ENCODE data around the gene ZNF649.
"Not testable (repeated sequence)": the region's sequence is repeated elsewhere in the genome, so short reads cannot be mapped to it uniquely, and the experiment has no call there.

Gene ZNF649

DNA sequence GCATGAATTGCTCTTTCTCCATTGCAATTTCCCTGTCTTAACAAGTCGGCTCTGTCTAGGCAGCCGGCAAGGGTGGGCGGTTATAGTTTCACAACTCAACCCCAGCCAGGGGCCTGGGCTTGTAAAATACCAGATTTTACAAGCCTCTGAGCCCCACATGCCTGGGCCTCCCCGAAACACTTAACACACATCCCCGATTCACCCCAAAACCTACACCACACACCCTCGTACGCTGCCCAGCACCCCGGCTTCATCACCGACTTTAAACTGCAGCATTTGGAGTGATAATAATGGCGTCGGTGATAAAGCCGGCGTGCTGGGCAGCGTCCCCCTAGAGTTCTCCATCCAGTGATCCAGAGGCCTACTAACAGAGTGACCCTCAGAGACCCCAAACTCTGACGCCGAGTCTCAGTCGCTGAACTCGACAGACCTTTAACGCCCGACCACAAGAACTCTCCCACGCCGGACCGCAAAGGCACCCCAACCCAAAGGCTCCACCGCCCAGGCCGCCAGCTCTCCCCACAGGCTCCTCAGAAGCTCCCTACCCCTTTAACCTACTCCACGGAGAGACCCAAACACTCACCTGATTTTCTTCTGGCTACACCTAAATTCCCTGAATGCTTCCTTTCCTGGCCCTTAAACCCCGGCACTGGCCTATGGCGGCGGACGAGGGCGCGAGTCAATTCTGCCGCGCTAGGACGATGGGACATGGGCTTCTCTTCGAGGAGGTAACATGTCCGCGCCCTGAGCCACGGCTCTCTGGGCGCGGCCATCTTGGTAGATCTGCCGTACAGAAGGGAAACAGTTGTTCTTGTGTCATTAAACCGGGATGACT is at the start of gene ZNF649:
Gene ZNF649 (minus strand): TSS at position 687 of the 835 bp plus-strand sequence. CDS start 4,910 bp downstream, outside the sequence.
- in situ Hi-C loops (cut with MboI; ENCODE audit: low sequenced_read_pairs) = no loop called here

DNA sequence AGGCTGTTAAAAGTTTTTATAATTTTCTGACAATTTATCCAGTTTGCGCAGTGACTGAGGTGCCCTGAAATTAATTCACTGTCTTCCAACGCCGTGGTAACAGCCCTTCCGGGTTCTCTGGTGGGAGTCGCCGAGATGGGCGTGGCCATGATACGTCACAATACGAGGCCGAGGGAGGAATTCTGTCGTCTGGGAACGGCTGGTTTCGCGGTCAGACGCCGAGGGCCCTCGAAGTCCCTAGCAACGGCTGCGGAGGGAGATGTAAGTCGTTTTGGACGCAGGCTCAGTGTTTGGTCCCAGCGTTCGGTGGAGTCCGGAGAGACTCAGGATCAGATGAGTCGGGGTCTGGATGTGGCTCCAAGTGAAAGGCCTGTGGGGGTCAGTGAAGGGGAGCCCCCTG is 44.2 kb upstream of the ZNF649 start:
- in situ Hi-C loops (cut with MboI; ENCODE audit: low sequenced_read_pairs) = no loop called here

DNA sequence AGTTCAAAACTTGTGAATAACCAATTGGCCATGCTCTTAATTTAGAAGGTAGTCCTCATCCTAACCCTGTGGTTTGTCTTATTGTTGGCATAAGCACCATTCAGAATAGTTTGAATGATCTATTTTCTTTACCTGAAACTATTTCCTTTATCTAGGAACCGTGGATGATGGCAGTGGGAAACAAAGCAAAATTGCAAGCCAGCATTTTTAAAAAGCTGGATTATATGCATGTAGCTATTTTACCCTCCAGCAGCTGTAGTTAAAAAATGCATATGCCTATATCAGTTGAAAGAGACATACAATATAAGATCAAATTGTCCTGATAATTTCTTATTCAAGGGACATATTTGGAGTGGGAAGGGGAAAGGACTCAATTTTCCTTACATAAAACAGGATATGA is 41.8 kb upstream of the ZNF649 start:
- in situ Hi-C loops (cut with MboI; ENCODE audit: low sequenced_read_pairs) = no loop called here

DNA sequence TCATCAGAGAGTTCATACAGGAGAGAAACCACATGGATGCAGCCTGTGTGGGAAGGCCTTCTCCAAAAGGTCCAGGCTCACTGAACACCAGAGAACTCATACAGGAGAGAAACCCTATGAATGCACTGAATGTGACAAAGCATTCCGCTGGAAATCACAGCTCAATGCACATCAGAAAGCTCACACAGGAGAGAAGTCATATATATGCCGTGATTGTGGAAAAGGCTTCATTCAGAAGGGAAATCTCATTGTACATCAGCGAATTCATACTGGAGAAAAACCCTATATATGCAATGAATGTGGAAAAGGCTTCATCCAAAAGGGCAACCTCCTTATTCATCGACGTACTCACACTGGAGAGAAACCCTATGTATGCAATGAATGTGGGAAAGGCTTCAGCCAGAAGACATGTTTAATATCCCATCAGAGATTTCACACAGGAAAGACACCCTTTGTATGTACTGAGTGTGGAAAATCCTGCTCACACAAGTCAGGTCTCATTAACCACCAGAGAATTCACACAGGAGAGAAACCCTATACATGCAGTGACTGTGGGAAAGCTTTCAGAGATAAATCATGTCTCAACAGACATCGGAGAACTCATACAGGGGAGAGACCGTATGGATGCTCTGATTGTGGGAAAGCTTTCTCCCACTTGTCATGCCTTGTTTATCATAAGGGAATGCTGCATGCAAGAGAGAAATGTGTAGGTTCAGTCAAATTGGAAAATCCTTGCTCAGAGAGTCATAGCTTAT is 40.2 kb upstream of the ZNF649 start:
- in situ Hi-C loops (cut with MboI; ENCODE audit: low sequenced_read_pairs) = no loop called here

DNA sequence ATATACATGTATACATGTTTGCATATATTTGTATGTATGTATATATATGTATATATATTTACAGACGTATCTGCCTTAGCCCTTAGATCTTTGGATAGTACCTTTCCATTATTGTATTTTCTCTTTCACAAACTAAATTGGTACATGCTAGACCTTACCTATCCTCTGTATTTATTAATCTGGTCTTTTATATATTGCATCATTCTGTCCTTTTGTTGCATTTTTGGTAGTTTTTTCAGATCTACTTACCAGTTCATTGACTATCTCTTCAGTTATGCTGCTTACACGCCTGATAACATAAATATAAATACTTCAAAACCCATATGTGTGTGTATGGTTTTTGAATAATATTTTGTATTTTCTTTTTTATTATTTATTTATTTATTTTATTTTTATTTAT is 34.1 kb upstream of the ZNF649 start:
- in situ Hi-C loops (cut with MboI; ENCODE audit: low sequenced_read_pairs) = no loop called here

DNA sequence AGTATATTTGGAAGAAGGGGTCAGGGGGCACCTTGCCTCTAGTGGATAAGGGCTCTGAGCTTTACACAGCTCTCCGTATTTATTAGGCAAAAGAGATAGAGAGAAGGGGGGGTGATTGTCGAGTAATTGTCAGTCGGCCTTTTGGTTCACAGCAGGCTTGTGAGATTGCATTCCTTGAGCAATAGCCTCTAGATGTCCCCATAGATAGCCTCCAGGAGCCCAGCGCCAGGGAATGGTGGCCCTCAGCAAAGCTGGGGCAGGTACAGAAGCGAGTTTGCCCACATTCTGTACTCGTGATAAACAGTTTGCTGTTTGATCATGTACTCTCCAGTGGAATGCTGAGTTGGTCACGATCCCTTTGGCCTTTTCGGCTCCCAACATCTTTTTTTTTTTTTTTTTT is 27.1 kb upstream of the ZNF649 start:
- in situ Hi-C loops (cut with MboI; ENCODE audit: low sequenced_read_pairs) = no loop called here

DNA sequence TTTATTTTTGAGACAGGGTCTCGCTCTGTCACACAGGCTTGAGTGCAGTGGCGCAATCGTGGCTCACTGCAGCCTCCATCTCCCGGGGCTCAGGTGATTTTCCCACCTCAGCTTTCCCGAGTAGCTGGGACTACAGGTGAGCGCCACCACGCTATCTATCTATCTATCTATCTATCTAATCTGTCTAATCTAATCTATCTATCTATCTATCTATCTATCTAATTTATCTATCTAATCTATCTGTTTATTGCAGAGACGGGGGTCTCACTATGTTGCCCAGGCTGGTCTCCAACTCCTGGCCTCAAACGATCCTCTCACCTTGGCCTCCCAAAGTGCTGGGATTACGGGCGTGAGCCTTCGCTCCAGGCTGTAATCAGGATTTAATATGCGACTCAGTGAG is 23.0 kb upstream of the ZNF649 start:
- in situ Hi-C loops (cut with MboI; ENCODE audit: low sequenced_read_pairs) = no loop called here

DNA sequence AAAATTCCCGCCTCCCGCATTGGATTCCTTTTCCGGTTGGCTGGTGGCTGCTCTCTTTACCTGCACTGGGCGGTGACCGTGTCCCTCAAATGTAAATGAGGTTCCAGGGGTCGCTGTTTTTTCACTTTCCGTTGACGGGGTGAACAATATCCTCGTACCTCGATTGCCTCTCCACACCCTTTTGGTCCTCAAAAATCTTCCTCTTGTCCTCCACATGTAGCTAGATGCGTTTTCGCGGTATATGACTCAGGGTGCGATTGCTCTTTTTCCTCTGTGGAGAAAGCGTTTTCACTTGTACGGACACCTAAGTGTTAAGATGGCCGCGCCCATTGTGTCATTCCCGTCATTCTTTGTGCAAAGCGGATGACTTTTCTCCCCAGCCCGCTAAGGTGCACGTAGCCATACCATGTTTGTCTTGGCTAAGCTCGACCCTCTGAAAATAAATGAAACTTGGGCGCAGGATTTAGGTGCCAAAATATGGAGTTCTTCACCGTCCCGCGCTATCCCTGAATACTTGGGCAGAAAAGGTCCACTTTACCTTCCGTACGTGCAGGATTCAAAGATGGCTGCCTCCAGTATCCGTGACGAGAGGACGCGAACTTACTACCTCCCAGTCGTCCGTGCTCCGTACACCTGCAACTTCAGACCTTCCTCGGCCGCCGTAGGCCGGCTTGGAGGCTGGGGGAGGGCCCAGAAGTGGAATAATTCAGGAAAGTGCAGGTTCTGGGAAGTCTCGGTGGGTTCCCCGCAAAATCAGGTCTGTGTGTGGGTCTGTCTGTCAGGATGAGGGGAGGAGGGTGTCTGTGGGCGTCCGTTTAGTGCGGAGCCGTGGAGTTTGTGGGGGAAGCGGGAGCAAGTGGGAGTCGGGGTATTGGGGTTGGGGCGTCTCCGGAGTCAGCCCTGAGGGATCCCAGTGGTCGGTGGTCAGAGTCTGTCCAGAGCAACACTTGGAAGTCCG is 22.2 kb upstream of the ZNF649 start, which contains the start of gene ZNF613:
Gene ZNF613 (plus strand): TSS at position 689 of the 958 bp plus-strand sequence. CDS start 8,749 bp downstream, outside the sequence.
- in situ Hi-C loops (cut with MboI; ENCODE audit: low sequenced_read_pairs) = no loop called here

DNA sequence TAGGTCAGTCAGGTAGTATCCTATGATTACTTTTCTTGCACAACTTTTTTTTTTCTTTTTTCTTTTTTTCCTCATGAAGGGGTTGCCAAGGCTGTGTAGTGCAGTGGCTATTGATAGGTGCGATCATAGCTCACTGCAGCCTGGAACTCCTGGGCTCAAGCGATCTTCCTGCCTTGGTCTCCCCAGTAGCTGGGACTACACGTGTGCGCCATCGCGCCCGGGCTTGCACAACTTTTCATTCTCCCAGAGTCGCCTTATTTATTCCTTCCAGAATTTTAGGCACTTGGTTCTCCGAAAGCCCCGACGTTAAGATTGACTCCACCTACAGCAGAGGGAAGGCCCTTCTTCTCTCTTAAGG is 21.6 kb upstream of the ZNF649 start:
- in situ Hi-C loops (cut with MboI; ENCODE audit: low sequenced_read_pairs) = no loop called here

DNA sequence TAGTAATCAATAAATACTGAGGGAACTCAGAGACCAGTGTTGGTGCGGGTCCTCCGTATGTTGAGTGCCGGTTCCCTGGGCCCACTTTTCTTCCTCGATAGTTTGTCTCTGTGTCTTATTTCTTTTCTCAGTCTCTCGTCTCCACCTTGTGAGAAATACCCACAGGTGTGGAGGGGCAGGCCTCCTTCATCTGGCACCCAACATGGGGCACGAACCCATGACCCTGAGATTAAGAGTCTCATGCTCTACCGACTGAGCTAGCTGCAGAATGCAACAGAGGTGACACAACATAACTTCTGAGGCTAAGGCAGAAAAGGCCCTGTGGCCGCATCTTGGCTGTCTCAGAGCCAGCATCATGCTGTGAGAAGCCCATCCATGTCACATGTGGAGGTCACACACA is 17.1 kb upstream of the ZNF649 start:
- in situ Hi-C loops (cut with MboI; ENCODE audit: low sequenced_read_pairs) = no loop called here

DNA sequence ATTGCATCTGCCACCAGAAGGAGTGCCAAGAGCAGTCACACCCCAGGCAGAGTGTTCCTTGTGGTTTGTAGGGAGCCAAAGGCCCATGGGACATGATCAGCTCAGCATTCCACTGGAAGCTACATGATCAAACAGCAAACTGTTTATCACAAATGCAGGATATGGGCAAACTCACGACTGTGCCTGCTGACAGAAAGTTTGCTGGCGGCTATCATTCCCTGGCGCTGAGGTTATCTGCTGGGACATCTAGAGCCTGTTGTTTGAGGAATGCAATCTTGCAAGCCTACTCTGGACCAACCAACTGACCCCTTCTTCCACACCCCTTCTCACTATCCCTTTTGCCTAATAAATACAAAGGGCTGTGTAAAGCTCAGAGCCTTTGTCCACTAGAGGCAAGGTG is 14.8 kb upstream of the ZNF649 start:
- in situ Hi-C loops (cut with MboI; ENCODE audit: low sequenced_read_pairs) = no loop called here

DNA sequence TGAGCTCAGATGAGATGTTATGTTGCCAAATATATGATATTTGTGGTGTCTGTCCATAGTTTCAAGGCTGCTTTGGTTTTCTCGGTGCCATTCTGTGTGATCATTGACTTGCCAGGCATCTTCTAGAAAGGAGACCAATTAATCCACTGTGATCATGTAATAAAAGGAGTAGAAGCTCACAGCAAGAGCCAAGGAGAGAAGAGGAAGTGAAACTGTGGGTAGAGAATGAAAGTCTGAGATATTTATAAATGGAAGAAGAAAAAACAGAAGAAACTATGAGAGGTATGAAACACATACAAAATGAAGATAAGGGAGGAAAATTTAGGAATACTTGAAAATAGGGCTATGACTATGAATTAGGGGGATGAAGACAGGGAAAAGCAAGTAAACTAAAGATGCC is 11.3 kb upstream of the ZNF649 start:
- in situ Hi-C loops (cut with MboI; ENCODE audit: low sequenced_read_pairs) = no loop called here

DNA sequence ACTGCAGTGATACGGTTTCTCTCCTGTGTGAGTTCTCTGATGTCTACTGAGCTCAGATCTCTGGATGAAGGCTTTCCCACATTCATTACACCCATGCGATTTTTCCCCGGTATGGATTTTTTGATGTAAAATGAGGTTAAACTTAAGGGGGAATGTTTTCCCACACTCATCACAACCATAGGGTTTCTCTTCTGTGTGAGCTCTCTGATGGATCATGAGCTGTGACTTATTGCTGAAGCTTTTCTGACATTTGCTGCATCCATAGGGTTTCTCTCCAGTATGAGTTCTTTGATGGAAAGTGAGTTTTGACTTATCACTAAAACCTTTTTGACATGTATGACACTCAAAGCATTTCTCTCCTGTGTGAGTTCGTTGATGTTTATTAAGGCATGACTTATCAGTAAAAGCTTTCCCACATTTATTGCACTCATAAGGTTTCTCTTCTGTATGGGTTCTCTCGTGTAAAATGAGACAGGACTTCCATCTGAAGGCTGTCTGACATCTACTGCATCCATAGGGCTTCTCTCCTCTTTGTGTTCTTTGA is 10.6 kb upstream of the ZNF649 start:
- in situ Hi-C loops (cut with MboI; ENCODE audit: low sequenced_read_pairs) = no loop called here

DNA sequence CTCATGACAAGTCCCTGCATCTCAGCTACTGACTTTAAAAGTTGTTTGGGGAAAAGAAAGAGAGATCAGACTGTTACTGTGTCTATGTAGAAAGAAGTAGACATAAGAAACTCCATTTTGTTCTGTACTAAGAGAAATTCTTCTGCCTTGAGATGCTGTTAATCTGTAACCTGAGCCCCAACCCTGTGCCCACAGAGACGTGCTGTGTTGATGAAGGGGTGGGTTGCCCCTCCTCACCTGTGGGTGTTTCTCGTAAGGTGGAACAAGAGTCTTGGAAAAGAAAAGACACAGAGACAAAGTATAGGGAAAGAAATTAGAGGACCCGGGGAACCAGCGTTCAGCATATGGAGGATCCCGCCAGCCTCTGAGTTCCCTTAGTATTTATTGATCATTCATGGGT is 3.2 kb upstream of the ZNF649 start:
- in situ Hi-C loops (cut with MboI; ENCODE audit: low sequenced_read_pairs) = not testable (repeated sequence)

DNA sequence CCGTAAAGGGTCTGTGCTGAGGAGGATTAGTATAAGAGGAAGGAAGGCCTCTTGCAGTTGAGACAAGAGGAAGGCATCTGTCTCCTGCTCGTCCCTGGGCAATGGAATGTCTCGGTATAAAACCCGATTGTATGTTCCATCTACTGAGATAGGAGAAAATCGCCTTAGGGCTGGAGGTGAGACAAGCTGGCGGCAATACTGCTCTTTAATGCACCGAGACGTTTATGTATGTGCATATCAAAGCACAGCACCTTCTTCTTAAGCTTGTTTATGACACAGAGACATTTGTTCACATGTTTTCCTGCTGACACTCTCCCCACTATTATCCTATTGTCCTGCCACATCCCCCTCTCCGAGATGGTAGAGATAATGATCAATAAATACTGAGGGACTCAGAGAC is 1.3 kb upstream of the ZNF649 start:
- in situ Hi-C loops (cut with MboI; ENCODE audit: low sequenced_read_pairs) = not testable (repeated sequence)

DNA sequence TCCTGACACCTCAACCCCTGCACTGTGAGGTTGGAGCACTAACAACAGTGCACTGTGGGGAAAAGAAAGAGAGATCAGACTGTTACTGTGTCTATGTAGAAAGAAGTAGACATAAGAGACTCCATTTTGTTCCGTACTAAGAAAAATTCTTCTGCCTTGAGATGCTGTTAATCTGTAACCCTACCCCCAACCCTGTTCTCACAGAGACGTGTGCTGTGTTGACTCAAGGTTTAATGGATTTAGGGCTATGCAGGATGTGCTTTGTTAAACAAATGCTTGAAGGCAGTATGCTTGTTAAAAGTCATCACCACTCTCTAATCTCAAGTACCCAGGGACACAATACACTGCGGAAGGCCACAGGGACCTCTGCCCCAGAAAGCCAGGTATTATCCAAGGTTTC is 822 bp upstream of the ZNF649 start:
- in situ Hi-C loops (cut with MboI; ENCODE audit: low sequenced_read_pairs) = not testable (repeated sequence)

DNA sequence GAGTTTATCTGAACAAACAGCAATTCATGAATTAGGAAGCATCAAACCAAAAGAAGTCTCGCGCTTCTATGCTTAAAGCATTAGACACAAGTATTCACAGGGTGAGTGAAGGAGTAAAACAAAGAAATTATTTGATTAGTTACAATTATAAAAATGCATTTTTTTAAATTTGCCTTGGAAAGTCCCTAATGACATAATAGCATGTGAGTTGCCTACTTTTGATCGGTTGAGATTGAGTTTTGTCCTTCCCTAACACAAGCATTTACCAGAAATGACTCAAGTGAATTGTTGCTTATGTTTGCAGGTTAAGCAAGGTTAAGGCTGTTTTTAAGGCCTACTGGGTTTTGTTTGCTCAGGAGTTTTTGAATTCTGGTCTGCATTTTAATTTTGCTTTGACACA is 389 bp upstream of the ZNF649 start:
- in situ Hi-C loops (cut with MboI; ENCODE audit: low sequenced_read_pairs) = no loop called here

DNA sequence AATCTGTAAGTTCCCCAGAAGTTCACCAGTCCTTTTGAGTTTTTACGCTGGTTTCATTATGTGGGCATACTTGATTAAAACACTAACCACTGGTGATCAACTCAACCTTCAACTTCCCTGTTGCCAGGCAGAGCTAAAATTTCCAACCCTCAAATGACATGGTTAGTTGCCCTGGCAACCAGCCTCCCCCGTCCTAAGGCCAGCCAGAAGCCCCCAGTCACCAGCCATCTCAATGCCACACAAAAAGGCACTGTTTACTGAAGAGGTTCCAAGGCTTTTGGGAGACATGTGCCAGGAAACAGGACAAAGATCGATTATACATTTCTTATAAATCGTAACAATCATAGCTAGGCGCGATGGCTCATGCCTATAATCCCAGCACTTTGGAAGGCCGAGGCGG is 1.6 kb downstream of the ZNF649 start:
- in situ Hi-C loops (cut with MboI; ENCODE audit: low sequenced_read_pairs) = no loop called here

DNA sequence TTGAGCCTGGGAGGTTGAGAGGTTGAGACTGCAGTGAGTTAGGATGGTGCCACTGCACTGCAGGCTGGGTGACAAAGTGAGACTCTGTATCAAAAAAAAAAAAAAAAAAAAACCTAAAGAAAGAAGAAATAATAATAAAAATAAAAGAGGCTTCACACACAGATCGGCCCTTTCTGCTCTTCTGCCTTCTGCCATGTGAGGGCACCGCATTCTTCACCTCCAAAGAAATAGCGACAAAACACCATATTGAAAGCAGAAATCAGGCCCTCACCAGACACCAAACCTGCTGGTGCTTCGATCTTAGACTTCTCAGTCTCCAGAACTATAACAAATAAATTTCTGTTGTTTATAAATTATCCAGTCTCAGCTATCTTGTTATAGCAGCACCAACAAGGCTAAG is 3.0 kb downstream of the ZNF649 start:
- in situ Hi-C loops (cut with MboI; ENCODE audit: low sequenced_read_pairs) = no loop called here

DNA sequence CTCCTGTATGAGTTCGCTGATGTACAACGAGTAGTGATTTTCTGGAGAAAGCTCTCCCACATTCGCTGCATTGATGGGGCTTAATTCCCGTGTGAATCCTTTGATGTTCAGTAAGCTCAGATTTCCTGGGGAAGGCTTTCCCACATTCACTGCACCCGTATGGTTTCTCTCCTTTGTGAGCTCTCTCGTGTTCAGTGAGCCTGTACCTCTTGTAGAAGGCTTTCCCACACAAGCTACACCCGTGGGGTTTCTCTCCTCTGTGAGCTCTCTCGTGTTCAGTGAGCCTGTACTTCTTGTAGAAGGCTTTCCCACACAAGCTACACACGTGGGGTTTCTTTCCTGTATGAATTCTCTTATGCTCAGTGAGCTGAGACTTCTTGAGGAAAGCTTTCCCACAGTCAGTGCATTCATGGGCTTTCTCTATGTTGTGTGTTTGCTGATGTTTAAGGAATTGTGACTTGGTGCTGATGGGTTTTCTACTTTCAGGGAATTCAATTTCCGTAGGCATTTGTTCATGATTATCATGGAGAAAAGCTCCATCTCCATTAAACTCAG is 13.5 kb downstream of the ZNF649 start:
- in situ Hi-C loops (cut with MboI; ENCODE audit: low sequenced_read_pairs) = no loop called here

DNA sequence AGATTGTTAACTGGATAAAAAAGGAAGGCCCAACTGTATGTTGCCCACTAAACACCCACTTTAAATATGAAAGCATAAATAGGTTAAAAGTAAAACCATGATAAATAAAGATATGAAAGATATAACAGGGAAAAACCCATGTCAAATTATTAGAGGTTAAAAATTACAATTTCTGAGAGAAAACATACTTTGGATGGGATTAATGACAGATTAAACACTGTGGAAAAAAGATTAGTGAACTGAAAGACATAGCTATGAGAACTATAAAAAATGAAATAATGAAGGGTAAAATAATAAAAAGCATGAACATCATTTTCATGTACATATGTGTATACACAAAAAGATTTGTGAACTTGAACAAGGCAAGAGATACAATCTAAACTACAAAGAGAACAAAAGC is 14.9 kb downstream of the ZNF649 start:
- in situ Hi-C loops (cut with MboI; ENCODE audit: low sequenced_read_pairs) = no loop called here
